NK-92 treated with Interleukin-12 subunit alpha and Interleukin-12 subunit beta, amount 100 ng/mL, for 24 hours (cell line): ENCODE results near the gene RASA3.
"Not testable (repeated sequence)": the region's sequence is repeated elsewhere in the genome, so short reads cannot be mapped to it uniquely, and the experiment has no call there.

Source experiments
- DNase-seq: peaks from one replicate; lab custom pipeline; 2025; lab: John Stamatoyannopoulos, UW

The RASA3 gene

GRCh38 chr13:114100446-114101357, 31.7 kb downstream of the RASA3 start:
- no peak for DNase-seq

- DNase-seq, result no peak
Observed at GRCh38 chr13:114099918-114100445, 32.4 kb downstream of the RASA3 start.

- DNase-seq, result no peak
Observed at GRCh38 chr13:114099191-114099590, 33.2 kb downstream of the RASA3 start.

- DNase-seq, result not testable (repeated sequence)
Observed at GRCh38 chr13:114098689-114099056, 33.8 kb downstream of the RASA3 start.

- DNase-seq, result no peak
Observed at GRCh38 chr13:114097893-114098688, 34.3 kb downstream of the RASA3 start.

GRCh38 chr13:114097212-114097892, 35.1 kb downstream of the RASA3 start:
- no peak for DNase-seq

GRCh38 chr13:114096811-114097211, 35.6 kb downstream of the RASA3 start:
- DNase-seq, result no peak

GRCh38 chr13:114096031-114096485, 36.4 kb downstream of the RASA3 start:
- no peak for DNase-seq

GRCh38 chr13:114095486-114095885, 36.9 kb downstream of the RASA3 start:
- no peak for DNase-seq

- DNase-seq, result no peak
Observed at GRCh38 chr13:114093118-114093517, 39.3 kb downstream of the RASA3 start.

- no peak for DNase-seq
Observed at GRCh38 chr13:114092468-114092867, 40.0 kb downstream of the RASA3 start.

- DNase-seq, result no peak
Observed at GRCh38 chr13:114090476-114090875, 41.9 kb downstream of the RASA3 start.

- no peak for DNase-seq
Observed at GRCh38 chr13:114089751-114090400, 42.5 kb downstream of the RASA3 start.

- DNase-seq, result no peak
Observed at GRCh38 chr13:114089341-114089740, 43.1 kb downstream of the RASA3 start.

- no peak for DNase-seq
Observed at GRCh38 chr13:114088863-114089262, 43.6 kb downstream of the RASA3 start.

GRCh38 chr13:114088234-114088633, 44.2 kb downstream of the RASA3 start:
- DNase-seq, result no peak

GRCh38 chr13:114087430-114087829, 45.0 kb downstream of the RASA3 start:
- no peak for DNase-seq

- DNase-seq, result no peak
Observed at GRCh38 chr13:114082849-114083645, 49.4 kb downstream of the RASA3 start.

- DNase-seq, result no peak
Observed at GRCh38 chr13:114081761-114082681, 50.4 kb downstream of the RASA3 start.
